ENCODE data around the gene DGKI. TPM values are rescaled to one million over a fixed set of nuclear protein-coding genes. Genes with fewer than 3 reads are reported as not detected.

Gene DGKI
- total RNA-seq, 4 donors from 2014 or later = 0.02 to 1.8 (median 0.07) TPM; not detected in 1

DNA sequence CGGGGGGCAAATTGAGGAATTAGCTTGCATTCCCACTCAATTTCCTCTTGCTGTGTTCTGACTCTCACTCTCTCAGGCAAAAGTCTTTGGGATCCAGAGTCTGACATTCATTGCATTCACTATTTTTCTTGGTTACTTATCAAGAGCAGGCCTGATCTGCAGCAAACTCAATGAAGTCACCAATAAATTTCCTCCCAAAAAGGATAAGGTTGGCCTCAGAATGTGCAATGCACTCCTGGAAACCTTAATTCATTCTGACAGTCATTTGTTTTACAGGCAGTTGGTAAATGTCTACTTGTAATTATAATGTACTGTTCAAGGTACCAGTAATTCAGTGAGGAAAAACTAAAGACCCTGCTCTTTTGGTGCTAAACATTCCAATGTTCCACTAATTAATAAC lies 6.3 kb upstream of the DGKI start:
- Histone ChIP-seq H3K9me3 (no peaks in the 10 kb centered on the region), H3K27me3 (peaks cover 3 to 6% (median 5%) of the 10 kb centered on the region in 3 donors), H3K4me3 (no peak overlapping the region), H3K27ac (no peak overlapping the region), H3K36me3 (no peaks in the 10 kb centered on the region), H3K4me1 (no peaks in the 10 kb centered on the region)
- ATAC-seq (no peak), DNase-seq (no peak)
- intact Hi-C loops (cut with DNase I; ENCODE audit: low total_unique reads) = no loop called here
- TF ChIP-seq, protein P1, sequence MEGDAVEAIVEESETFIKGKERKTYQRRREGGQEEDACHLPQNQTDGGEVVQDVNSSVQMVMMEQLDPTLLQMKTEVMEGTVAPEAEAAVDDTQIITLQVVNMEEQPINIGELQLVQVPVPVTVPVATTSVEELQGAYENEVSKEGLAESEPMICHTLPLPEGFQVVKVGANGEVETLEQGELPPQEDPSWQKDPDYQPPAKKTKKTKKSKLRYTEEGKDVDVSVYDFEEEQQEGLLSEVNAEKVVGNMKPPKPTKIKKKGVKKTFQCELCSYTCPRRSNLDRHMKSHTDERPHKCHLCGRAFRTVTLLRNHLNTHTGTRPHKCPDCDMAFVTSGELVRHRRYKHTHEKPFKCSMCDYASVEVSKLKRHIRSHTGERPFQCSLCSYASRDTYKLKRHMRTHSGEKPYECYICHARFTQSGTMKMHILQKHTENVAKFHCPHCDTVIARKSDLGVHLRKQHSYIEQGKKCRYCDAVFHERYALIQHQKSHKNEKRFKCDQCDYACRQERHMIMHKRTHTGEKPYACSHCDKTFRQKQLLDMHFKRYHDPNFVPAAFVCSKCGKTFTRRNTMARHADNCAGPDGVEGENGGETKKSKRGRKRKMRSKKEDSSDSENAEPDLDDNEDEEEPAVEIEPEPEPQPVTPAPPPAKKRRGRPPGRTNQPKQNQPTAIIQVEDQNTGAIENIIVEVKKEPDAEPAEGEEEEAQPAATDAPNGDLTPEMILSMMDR (IDR thresholded peaks at IDR 0.05 in 4 of 5, conservative IDR thresholded peaks at IDR 0.05 in 1 of 5) = no peak
- TF ChIP-seq POLR2A (IDR thresholded peaks at IDR 0.05) = no peak
- in situ Hi-C loops (cut with MboI; ENCODE audit: low sequenced_read_pairs in 4 of 4) = no loop called here

DNA sequence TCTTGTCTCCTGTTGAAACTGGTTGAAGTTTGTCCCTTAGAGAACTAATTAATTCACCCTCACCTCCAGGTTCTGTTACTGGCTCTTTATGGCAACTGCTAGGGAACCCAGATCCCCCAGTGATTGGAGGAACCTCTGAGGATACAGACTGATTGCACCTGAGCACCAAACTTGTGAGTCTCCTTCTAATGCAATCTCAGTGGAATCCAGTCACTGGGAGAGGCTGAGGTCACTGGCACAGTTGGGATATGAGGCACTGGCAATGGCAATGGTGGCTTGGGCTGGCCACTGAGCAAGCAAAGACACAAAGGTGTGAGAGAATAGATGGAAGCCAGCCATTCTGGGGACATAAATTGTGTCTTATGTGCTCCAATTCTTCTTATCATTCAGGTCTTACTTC lies 5.3 kb upstream of the DGKI start:
- ATAC-seq (no peak), DNase-seq (no peak)
- Histone ChIP-seq H3K27me3 (peaks cover 12 to 16% (median 14%) of the 10 kb centered on the region in 3 donors), H3K36me3 (no peaks in the 10 kb centered on the region), H3K4me1 (peaks cover 4% of the 10 kb centered on the region in 2 donors), H3K4me3 (no peak overlapping the region), H3K27ac (no peak overlapping the region), H3K9me3 (no peaks in the 10 kb centered on the region)
- no peak for TF ChIP-seq POLR2A (IDR thresholded peaks at IDR 0.05)
- TF ChIP-seq, protein P1 (IDR thresholded peaks at IDR 0.05 in 4 of 5, conservative IDR thresholded peaks at IDR 0.05 in 1 of 5) = no peak
- in situ Hi-C loops (cut with MboI; ENCODE audit: low sequenced_read_pairs in 4 of 4) = no loop called here
- intact Hi-C loops (cut with DNase I; ENCODE audit: low total_unique reads) = no loop called here

DNA sequence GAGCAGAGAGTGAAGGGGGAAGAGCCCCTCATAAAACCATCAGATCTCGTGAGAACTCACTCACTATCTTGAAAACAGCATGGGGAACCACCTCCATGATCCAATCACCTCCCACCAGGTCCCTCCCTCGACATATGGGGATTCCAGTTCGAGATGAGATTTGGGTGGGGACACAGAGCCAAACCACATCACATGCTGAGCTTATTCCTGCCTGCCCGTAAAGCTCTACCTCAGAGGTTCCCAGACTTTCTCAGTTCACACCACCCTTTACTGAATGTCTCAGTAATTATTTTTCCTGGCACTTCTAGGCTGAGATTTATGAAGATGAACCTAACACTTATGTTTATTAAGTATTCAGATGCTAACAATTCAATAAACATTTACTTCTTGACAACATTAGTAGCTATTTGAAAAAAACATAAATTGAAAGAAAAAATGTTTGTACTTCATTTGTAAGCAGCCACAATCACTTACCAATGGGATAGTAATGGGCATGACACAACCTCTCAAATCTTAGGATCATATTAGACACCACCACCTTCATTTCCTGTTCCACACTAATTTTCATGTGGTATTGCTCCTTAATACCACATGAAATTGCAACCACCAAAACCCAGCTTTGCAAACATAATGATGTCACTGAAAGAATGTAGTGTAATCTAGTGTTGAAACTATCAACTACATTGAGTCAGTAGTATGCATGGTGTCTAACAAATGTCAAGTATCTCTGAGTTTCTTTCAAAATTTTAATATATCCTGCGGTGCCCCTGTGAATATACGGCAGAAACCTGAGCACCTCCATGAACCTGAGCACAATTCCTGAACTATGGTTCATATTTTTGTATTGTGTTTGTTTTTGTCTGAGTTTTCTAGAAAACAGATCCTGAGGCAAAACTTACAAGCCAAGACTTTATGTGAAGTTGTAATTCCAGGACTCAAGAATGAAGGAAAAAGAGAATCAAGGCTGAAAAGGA lies 4.5 kb upstream of the DGKI start:
- no peaks in the 10 kb centered on the region for H3K9me3 ChIP-seq
- in situ Hi-C loops (cut with MboI; ENCODE audit: low sequenced_read_pairs in 4 of 4) = no loop called here
- H3K36me3 ChIP-seq = no peaks in the 10 kb centered on the region
- intact Hi-C loops (cut with DNase I; ENCODE audit: low total_unique reads) = no loop called here
- H3K4me1 ChIP-seq = peaks cover 5 to 6% of the 10 kb centered on the region in 2 donors
- no peak for ATAC-seq
- no peak for DNase-seq
- TF ChIP-seq, protein P1 (IDR thresholded peaks at IDR 0.05 in 4 of 5, conservative IDR thresholded peaks at IDR 0.05 in 1 of 5) = no peak
- no peak for TF ChIP-seq POLR2A (IDR thresholded peaks at IDR 0.05)
- no peak overlapping the region for H3K4me3 ChIP-seq
- H3K27ac ChIP-seq = no peak overlapping the region
- H3K27me3 ChIP-seq = peaks cover 17 to 21% (median 18%) of the 10 kb centered on the region in 3 donors

DNA sequence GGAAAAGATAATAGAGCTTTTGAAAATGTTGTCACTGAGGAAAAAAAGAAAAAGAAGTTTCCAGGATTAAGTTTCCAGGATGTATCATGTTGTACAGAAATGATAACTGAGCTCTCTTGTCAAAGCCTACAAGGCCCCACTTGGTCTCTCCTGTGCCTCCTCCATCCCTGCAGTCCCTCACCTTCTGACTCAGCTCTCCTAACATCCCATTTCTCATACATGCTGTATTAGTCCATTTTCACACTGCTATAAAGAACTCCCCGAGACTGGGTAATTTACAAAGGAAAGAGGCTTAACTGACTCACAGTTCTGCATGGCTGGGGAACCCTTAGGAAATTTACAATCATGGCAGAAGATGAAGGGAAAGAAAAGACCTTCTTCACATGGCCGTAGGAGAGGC lies 3.8 kb upstream of the DGKI start:
- ATAC-seq = no peak
- H3K27ac ChIP-seq = no peak overlapping the region
- H3K9me3 ChIP-seq = no peaks in the 10 kb centered on the region
- TF ChIP-seq, protein P1 (IDR thresholded peaks at IDR 0.05 in 4 of 5, conservative IDR thresholded peaks at IDR 0.05 in 1 of 5) = no peak
- no peak for TF ChIP-seq POLR2A (IDR thresholded peaks at IDR 0.05)
- in situ Hi-C loops (cut with MboI; ENCODE audit: low sequenced_read_pairs in 4 of 4) = no loop called here
- no peaks in the 10 kb centered on the region for H3K36me3 ChIP-seq
- no peak overlapping the region for H3K4me3 ChIP-seq
- peaks cover 20 to 25% (median 24%) of the 10 kb centered on the region in 3 donors for H3K27me3 ChIP-seq
- intact Hi-C loops (cut with DNase I; ENCODE audit: low total_unique reads) = no loop called here
- H3K4me1 ChIP-seq = peaks cover 5 to 6% of the 10 kb centered on the region in 2 donors
- no peak for DNase-seq
